H9 (cell line): ENCODE data around the gene TTC6. TPM values are rescaled to one million over a fixed set of nuclear protein-coding genes. Genes with fewer than 3 reads are reported as not detected.

Source experiments
- DNase-seq: peaks from one replicate; pipeline ENCODE4 v3.0.0-alpha.2; 2017
- H2AFZ ChIP-seq: one replicate; pipeline ENCODE4 v1.6.1; 2013; ENCODE audit warnings: mild to moderate bottlenecking, low read length, control low read depth, moderate library complexity
- H2AK5ac ChIP-seq: 2 replicates; pipeline ENCODE4 v1.6.1; 2013; ENCODE audit warnings: low read length, control low read depth, mixed read lengths; ENCODE audit not compliant: insufficient read length
- H2BK120ac ChIP-seq: one replicate; pipeline ENCODE4 v1.6.1; 2013; ENCODE audit warnings: low read depth, mild to moderate bottlenecking, low read length, control low read depth, inconsistent platforms; ENCODE audit not compliant: poor library complexity, severe bottlenecking
- H2BK12ac ChIP-seq: 2 replicates; pipeline ENCODE4 v1.6.1; 2013; ENCODE audit warnings: low read length, control low read depth, mixed read lengths, low read depth; ENCODE audit not compliant: insufficient read length
- H2BK15ac ChIP-seq: 2 replicates; pipeline ENCODE4 v1.6.1; 2013; ENCODE audit warnings: low read depth, low read length, control low read depth
- H2BK20ac ChIP-seq: one replicate; pipeline ENCODE4 v1.6.1; 2013; ENCODE audit warnings: low read depth, mild to moderate bottlenecking, low read length, control low read depth, inconsistent platforms; ENCODE audit not compliant: poor library complexity, severe bottlenecking
- H2BK5ac ChIP-seq: 2 replicates; pipeline ENCODE4 v1.6.1; 2013; ENCODE audit warnings: low read length, control low read depth, mixed read lengths; ENCODE audit not compliant: insufficient read length
- H3K14ac ChIP-seq: 2 replicates; pipeline ENCODE4 v1.6.1; 2013; ENCODE audit warnings: low read length, control low read depth; ENCODE audit not compliant: insufficient read depth
- H3K18ac ChIP-seq: 2 replicates; pipeline ENCODE4 v1.6.1; 2013; ENCODE audit warnings: low read depth, mild to moderate bottlenecking, mixed read lengths, low read length, control low read depth; ENCODE audit not compliant: insufficient read length
- H3K23ac ChIP-seq: 2 replicates; pipeline ENCODE4 v1.6.1; 2013; ENCODE audit warnings: low read length, control low read depth, mixed read lengths, low read depth; ENCODE audit not compliant: insufficient read length
- H3K23me2 ChIP-seq: 2 replicates; pipeline ENCODE4 v1.6.1; 2013; ENCODE audit warnings: low read depth, mild to moderate bottlenecking, mixed read lengths, low read length, control low read depth; ENCODE audit not compliant: insufficient read length, poor library complexity, severe bottlenecking
- H3K27ac ChIP-seq: 2 replicates; pipeline ENCODE4 v1.5.1; 2013; ENCODE audit warnings: low read length, control low read depth, mixed read lengths, low read depth; ENCODE audit not compliant: insufficient read length
- H3K27me3 ChIP-seq: 2 replicates; pipeline ENCODE4 v1.6.1; 2013; ENCODE audit warnings: low read length, control low read depth, inconsistent platforms; ENCODE audit not compliant: insufficient read depth
- H3K4ac ChIP-seq: 2 replicates; pipeline ENCODE4 v1.6.1; 2013; ENCODE audit warnings: low read depth, mild to moderate bottlenecking, control low read depth, inconsistent platforms, low read length, moderate library complexity
- H3K4me1 ChIP-seq: 2 replicates; pipeline ENCODE4 v1.6.1; 2013; ENCODE audit warnings: low read length, control low read depth, inconsistent platforms; ENCODE audit not compliant: insufficient read depth
- H3K4me2 ChIP-seq: 2 replicates; pipeline ENCODE4 v1.6.1; 2013; ENCODE audit warnings: low read length, control low read depth, mixed read lengths; ENCODE audit not compliant: insufficient read length, insufficient read depth
- H3K56ac ChIP-seq: 2 replicates; pipeline ENCODE4 v1.6.1; 2013; ENCODE audit warnings: low read depth, mild to moderate bottlenecking, mixed read lengths, low read length, control low read depth; ENCODE audit not compliant: insufficient read length
- H3K79me1 ChIP-seq: 2 replicates; pipeline ENCODE4 v1.6.1; 2013; ENCODE audit warnings: low read depth, mild to moderate bottlenecking, moderate library complexity, low read length, control low read depth, inconsistent platforms; ENCODE audit not compliant: insufficient read depth, poor library complexity, severe bottlenecking
- H3K79me2 ChIP-seq: 2 replicates; pipeline ENCODE4 v1.6.1; 2013; ENCODE audit warnings: low read length, control low read depth, inconsistent platforms; ENCODE audit not compliant: insufficient read depth
- H3K9ac ChIP-seq: 2 replicates; pipeline ENCODE4 v1.6.1; 2013; ENCODE audit warnings: low read length, control low read depth, mixed read lengths; ENCODE audit not compliant: insufficient read length; ENCODE audit errors: extremely low read depth
- H3K9me3 ChIP-seq: one replicate; pipeline ENCODE4 v1.6.1; 2013; ENCODE audit warnings: low read depth, low read length, inconsistent platforms; ENCODE audit not compliant: control insufficient read depth
- H3T11ph ChIP-seq: one replicate; pipeline ENCODE4 v1.6.1; 2013; ENCODE audit warnings: mild to moderate bottlenecking, low read length, control low read depth, inconsistent platforms
- H4K20me1 ChIP-seq: one replicate; pipeline ENCODE4 v1.6.1; 2013; ENCODE audit not compliant: control insufficient read depth, insufficient read length, insufficient read depth
- H4K5ac ChIP-seq: 2 replicates; pipeline ENCODE4 v1.6.1; 2013; ENCODE audit warnings: low read depth, mild to moderate bottlenecking, mixed read lengths, low read length, control low read depth; ENCODE audit not compliant: insufficient read length
- H4K8ac ChIP-seq: replicated peaks from 2 replicates; pipeline ENCODE4 v1.6.1; 2013; ENCODE audit warnings: low read length, control low read depth, mixed read lengths, low read depth; ENCODE audit not compliant: insufficient read length
- H4K91ac ChIP-seq: 2 replicates; pipeline ENCODE4 v1.6.1; 2013; ENCODE audit warnings: low read depth, mild to moderate bottlenecking, moderate library complexity, mixed read lengths, low read length, control low read depth; ENCODE audit not compliant: insufficient read length
- H3K27ac Mint-ChIP-seq, 3 experiments: 2 replicates in 2 of 3; 3 replicates in 1 of 3; pipeline ENCODE4 v1.8.0; 2020 to 2021; ENCODE audit warnings: mixed read lengths in 3 of 3, mild to moderate bottlenecking in 1 of 3, moderate library complexity in 1 of 3
- H3K27me3 Mint-ChIP-seq: 2 replicates; pipeline ENCODE4 v1.8.0; 2021; ENCODE audit warnings: low read depth, mild to moderate bottlenecking, moderate library complexity, mixed read lengths
- H3K36me3 Mint-ChIP-seq, 3 experiments: 2 replicates in 2 of 3; 3 replicates in 1 of 3; pipeline ENCODE4 v1.8.0; 2020 to 2021; ENCODE audit warnings: low read depth in 3 of 3, mixed read lengths in 3 of 3; ENCODE audit not compliant: insufficient read depth in 1 of 3
- H3K4me1 Mint-ChIP-seq, 2 experiments: 2 replicates each; pipeline ENCODE4 v1.8.0; 2020; ENCODE audit warnings: mixed read lengths in 2 of 2
- H3K4me3 Mint-ChIP-seq, 2 experiments: 2 replicates in 1 of 2; 3 replicates in 1 of 2; pipeline ENCODE4 v1.8.0; 2020 to 2021; ENCODE audit warnings: mild to moderate bottlenecking in 2 of 2, mixed read lengths in 2 of 2, moderate library complexity in 1 of 2
- H3K9me3 Mint-ChIP-seq, 2 experiments: 2 replicates in 1 of 2; 3 replicates in 1 of 2; pipeline ENCODE4 v1.8.0; 2020; ENCODE audit warnings: mild to moderate bottlenecking in 2 of 2, mixed read lengths in 2 of 2, moderate library complexity in 1 of 2
- WGBS: extraction: QIAGEN DNeasy Blood & Tissue Kit; methylation state at CpG from one replicate; pipeline ENCODE4 v1.1.7; 2013; ENCODE audit warnings: missing lambda C conversion rate, low lambda C conversion rate, mixed read lengths; ENCODE audit not compliant: insufficient read length; ENCODE audit errors: extremely low coverage; 5-methylcytosine and 5-hydroxymethylcytosine counted together
- total RNA-seq: library from RNA; stranded (reverse); gene quantifications from 2 replicates; pipeline ENCODE4 v1.2.1, GENCODE V29; 2021
- TF ChIP-seq, protein P1 (sequence below): fragments of 200-600 bp; sonication (generic); conservative IDR thresholded peaks from 3 replicates; pipeline ENCODE4 v1.8.0; 2021; ENCODE audit warnings: antibody characterized with exemption, mild to moderate bottlenecking

TTC6 gene
- total RNA-seq, 1 experiment from 2014 or later, result 0.24 TPM

DNA sequence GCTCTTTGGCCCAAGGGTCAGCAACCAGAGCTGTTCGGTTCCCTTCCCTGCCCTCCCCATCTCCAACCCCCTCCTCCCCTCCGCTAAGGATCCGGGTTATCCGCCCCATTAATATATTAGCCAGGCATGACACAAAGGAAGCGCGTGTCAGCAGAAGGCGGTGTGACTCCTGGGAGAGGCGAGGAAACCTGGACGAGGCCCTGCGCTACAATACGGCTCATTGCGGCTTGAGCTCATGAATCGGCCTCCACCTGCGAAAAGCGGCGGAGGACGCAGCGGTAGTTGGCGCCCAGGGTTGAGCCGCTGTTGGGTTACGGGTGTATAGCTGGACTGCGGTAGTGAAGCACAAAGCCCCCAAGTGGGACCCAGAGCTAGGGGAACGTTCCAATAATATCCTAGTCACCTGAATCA is 10.3 kb upstream of the TTC6 start:
- Histone ChIP-seq H2BK12ac (no peak overlapping the region), H3K56ac (no peak overlapping the region), H3K4me1 (peaks cover 3% of the 10 kb centered on the region; the same call in 1 of the 2 replicates), H3K23me2 (peaks cover 10% of the 10 kb centered on the region), H3K23ac (no peak overlapping the region), H3K27ac (no peak overlapping the region), H3T11ph (no peak overlapping the region), H4K8ac (no peak overlapping the region), H3K14ac (no peak overlapping the region), H3K4me2 (peak overlapping the region; percentile 55), H2BK20ac (no peak overlapping the region), H3K18ac (no peak overlapping the region), H2AK5ac (no peak overlapping the region), H3K79me2 (no peaks in the 10 kb centered on the region), H4K91ac (no peak overlapping the region), H3K27me3 (peaks cover 67% of the 10 kb centered on the region), H4K20me1 (no peaks in the 10 kb centered on the region), H2BK5ac (no peak overlapping the region), H2BK120ac (no peak overlapping the region), H3K4ac (no peak overlapping the region), H3K9ac (no peak overlapping the region), H2BK15ac (no peak overlapping the region), H4K5ac (no peak overlapping the region), H3K9me3 (no peaks in the 10 kb centered on the region), H3K79me1 (no peaks in the 10 kb centered on the region), H2AFZ (no peak overlapping the region)
- no peaks in the 10 kb centered on the region; a peak in 1 of 7 replicates for H3K36me3 Mint-ChIP-seq
- H3K9me3 Mint-ChIP-seq, result peaks cover 0 to 6% of the 10 kb centered on the region in 2 experiments; a peak in 4 of 5 replicates
- H3K27me3 Mint-ChIP-seq, result peaks cover 99% of the 10 kb centered on the region
- no CpG with 5 or more reads among the region's 23 CpGs for WGBS
- no peak overlapping the region for H3K27ac Mint-ChIP-seq
- H3K4me1 Mint-ChIP-seq, result peaks cover 18 to 44% of the 10 kb centered on the region in 2 experiments
- TF ChIP-seq, protein P1, sequence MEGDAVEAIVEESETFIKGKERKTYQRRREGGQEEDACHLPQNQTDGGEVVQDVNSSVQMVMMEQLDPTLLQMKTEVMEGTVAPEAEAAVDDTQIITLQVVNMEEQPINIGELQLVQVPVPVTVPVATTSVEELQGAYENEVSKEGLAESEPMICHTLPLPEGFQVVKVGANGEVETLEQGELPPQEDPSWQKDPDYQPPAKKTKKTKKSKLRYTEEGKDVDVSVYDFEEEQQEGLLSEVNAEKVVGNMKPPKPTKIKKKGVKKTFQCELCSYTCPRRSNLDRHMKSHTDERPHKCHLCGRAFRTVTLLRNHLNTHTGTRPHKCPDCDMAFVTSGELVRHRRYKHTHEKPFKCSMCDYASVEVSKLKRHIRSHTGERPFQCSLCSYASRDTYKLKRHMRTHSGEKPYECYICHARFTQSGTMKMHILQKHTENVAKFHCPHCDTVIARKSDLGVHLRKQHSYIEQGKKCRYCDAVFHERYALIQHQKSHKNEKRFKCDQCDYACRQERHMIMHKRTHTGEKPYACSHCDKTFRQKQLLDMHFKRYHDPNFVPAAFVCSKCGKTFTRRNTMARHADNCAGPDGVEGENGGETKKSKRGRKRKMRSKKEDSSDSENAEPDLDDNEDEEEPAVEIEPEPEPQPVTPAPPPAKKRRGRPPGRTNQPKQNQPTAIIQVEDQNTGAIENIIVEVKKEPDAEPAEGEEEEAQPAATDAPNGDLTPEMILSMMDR, result no peak
- DNase-seq, result peak; percentile 54
- peak overlapping the region in 1 of 2 experiments; percentile 58; a peak in 3 of 5 replicates for H3K4me3 Mint-ChIP-seq
